Mucosa of rectum (tissue), 2 donors: Measurements from ENCODE around the gene OR5AK2.

Experiments used
- H3K27ac ChIP-seq, 2 donors: one replicate each; pipeline ENCODE4 v1.7.0; 2013; ENCODE audit warnings: inconsistent platforms in 2 of 2, low read depth in 2 of 2, low read length in 2 of 2
- H3K27me3 ChIP-seq, 2 donors: one replicate each; pipeline ENCODE4 v1.7.0; 2013; ENCODE audit warnings: low read length in 2 of 2; ENCODE audit not compliant: control insufficient read depth in 2 of 2, insufficient read depth in 2 of 2
- H3K36me3 ChIP-seq, 2 donors: one replicate each; pipeline ENCODE4 v1.7.0; 2013; ENCODE audit warnings: low read length in 2 of 2; ENCODE audit not compliant: control insufficient read depth in 2 of 2, insufficient read depth in 2 of 2
- H3K4me1 ChIP-seq, 2 donors: one replicate each; pipeline ENCODE4 v1.7.0; 2013; ENCODE audit warnings: low read length in 2 of 2, mild to moderate bottlenecking in 1 of 2; ENCODE audit not compliant: control insufficient read depth in 2 of 2, insufficient read depth in 2 of 2
- H3K4me3 ChIP-seq, 2 donors: one replicate each; pipeline ENCODE4 v1.7.0; 2013; ENCODE audit warnings: low read length in 2 of 2
- H3K9ac ChIP-seq, 2 donors: one replicate each; pipeline ENCODE4 v1.7.0; 2013; ENCODE audit warnings: low read length in 2 of 2, low read depth in 1 of 2, mild to moderate bottlenecking in 1 of 2
- H3K9me3 ChIP-seq, 2 donors: one replicate each; pipeline ENCODE4 v1.7.0; 2013; ENCODE audit warnings: low read length in 2 of 2; ENCODE audit not compliant: control insufficient read depth in 2 of 2
- donor health status: healthy.
- donor health status: Normal muscosa, but diverticular disease.

OR5AK2 gene

DNA sequence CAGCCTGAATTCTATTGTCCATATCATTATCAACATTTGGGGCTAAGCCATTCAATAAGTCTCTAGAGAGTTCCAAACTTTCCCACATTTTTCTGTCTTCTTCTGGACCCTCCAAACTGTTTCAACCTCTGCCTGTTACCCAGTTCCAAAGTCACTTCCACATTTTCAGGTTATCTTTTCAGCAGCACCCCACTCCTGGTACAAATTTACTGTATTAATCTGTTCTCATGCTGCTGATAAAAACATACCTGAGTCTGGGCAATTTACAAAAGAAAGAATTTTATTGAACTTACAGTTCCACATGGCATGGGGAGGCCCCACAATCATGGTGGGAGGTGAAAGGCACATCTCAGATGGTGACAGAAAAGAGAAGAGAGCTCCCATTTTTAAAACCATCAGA lies 5.8 kb downstream of the OR5AK2 start:
- H3K4me3 ChIP-seq, result no peak overlapping the region
- no peaks in the 10 kb centered on the region for H3K27me3 ChIP-seq
- H3K4me1 ChIP-seq, result no peaks in the 10 kb centered on the region
- no peak overlapping the region for H3K27ac ChIP-seq
- H3K36me3 ChIP-seq, result no peaks in the 10 kb centered on the region
- H3K9ac ChIP-seq, result no peak overlapping the region
- no peaks in the 10 kb centered on the region for H3K9me3 ChIP-seq

- no peak overlapping the region for H3K27ac ChIP-seq
These were observed 13.1 kb downstream of the OR5AK2 start for GRCh38 chr11:57001674-57002401.

DNA sequence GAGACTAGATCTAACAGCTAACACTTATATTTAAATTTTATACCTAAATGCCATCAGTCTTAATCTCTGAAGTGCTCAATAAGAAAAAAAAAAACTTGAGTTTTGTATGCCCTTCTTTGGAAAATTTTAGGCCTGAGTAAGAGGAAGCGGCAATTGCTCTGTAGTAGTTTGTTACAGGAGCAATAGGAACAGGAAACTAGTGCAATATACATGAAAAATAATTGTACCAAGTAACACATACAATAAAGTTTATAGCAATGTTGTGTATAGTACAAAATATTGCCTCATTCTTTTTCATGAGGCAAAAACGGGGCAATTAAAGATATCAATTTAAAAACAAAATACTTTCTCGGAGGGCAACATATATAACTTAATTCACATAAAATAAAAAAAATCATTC lies 19.7 kb downstream of the OR5AK2 start:
- H3K27ac ChIP-seq, result no peak overlapping the region
- H3K4me3 ChIP-seq, result no peak overlapping the region
- H3K36me3 ChIP-seq, result no peaks in the 10 kb centered on the region
- no peaks in the 10 kb centered on the region for H3K4me1 ChIP-seq
- no peaks in the 10 kb centered on the region for H3K9me3 ChIP-seq
- H3K9ac ChIP-seq, result no peak overlapping the region
- no peaks in the 10 kb centered on the region for H3K27me3 ChIP-seq

More at GRCh38 chr11:57001674-57002401, 13.1 kb downstream of the OR5AK2 start:
- Histone ChIP-seq H3K27me3 (no peaks in the 10 kb centered on the region), H3K4me1 (no peaks in the 10 kb centered on the region), H3K9me3 (peaks cover 0 to 3% of the 10 kb centered on the region in 2 donors), H3K9ac (no peak overlapping the region), H3K4me3 (no peak overlapping the region), H3K36me3 (no peaks in the 10 kb centered on the region)

DNA sequence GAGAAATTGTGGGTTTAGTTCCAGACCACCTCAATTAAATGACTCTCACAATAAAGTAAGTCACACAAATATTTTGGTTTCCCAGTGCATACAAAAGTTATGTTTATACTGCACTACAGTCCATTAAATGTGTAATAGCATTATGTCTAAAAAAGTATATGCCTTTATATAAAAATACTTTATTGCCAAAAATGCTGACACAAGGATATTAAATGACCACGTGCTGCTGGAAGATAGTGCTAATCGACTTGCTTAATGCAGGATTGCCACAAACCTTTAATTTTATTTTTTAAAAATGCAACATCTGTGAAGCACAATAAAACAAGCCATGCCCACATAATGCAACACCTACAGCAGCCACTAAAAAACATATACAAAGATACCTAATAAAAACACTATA lies 27.0 kb downstream of the OR5AK2 start:
- no peak overlapping the region for H3K9ac ChIP-seq
- no peaks in the 10 kb centered on the region for H3K4me1 ChIP-seq
- H3K4me3 ChIP-seq, result no peak overlapping the region
- H3K27ac ChIP-seq, result no peak overlapping the region
- H3K36me3 ChIP-seq, result no peaks in the 10 kb centered on the region
- H3K9me3 ChIP-seq, result no peaks in the 10 kb centered on the region
- H3K27me3 ChIP-seq, result no peaks in the 10 kb centered on the region

GRCh38 chr11:57031556-57031955 lies 42.8 kb downstream of the OR5AK2 start:
- Histone ChIP-seq H3K27ac (no peak overlapping the region), H3K36me3 (no peaks in the 10 kb centered on the region), H3K27me3 (no peaks in the 10 kb centered on the region), H3K4me3 (no peak overlapping the region), H3K9me3 (no peaks in the 10 kb centered on the region), H3K4me1 (no peaks in the 10 kb centered on the region), H3K9ac (no peak overlapping the region)
